SJSA1 (cell line): ENCODE data around the gene TTLL10. TPM values are rescaled to one million over a fixed set of nuclear protein-coding genes. Genes with fewer than 3 reads are reported as not detected.
"Not testable (repeated sequence)": the region's sequence is repeated elsewhere in the genome, so short reads cannot be mapped to it uniquely, and the experiment has no call there.

Source experiments
- DNase-seq, 2 experiments: peaks; one replicate each; pipeline ENCODE4 v3.0.0-alpha.2; 2015 to 2020; ENCODE audit warnings: low spot score in 2 of 2, low read depth in 1 of 2
- H3K27ac ChIP-seq: fragments of 250-450 bp; sonication (Bioruptor Pico); 2 replicates; pipeline ENCODE4 v1.5.1; 2020; ENCODE audit warnings: mild to moderate bottlenecking, moderate library complexity
- H3K27me3 ChIP-seq: fragments of 250-450 bp; sonication (Bioruptor Pico); replicated peaks from 2 replicates; pipeline ENCODE4 v1.5.1; 2020; ENCODE audit warnings: mild to moderate bottlenecking, moderate library complexity
- H3K36me3 ChIP-seq: fragments of 250-450 bp; sonication (Bioruptor Pico); 2 replicates; pipeline ENCODE4 v1.5.1; 2020; ENCODE audit warnings: mild to moderate bottlenecking
- H3K4me1 ChIP-seq: fragments of 250-450 bp; sonication (Bioruptor Pico); replicated peaks from 2 replicates; pipeline ENCODE4 v1.6.1; 2021; ENCODE audit warnings: mild to moderate bottlenecking
- H3K4me3 ChIP-seq: fragments of 250-450 bp; sonication (Bioruptor Pico); 2 replicates; pipeline ENCODE4 v1.5.1; 2020; ENCODE audit warnings: mild to moderate bottlenecking
- H3K9me3 ChIP-seq: fragments of 250-450 bp; sonication (Bioruptor Pico); replicated peaks from 2 replicates; pipeline ENCODE4 v1.5.1; 2020; ENCODE audit warnings: mild to moderate bottlenecking
- total RNA-seq: library from RNA; depleted of rRNA; stranded (reverse); fragments of >200 nt; shearing (Covaris generic); gene quantifications from 2 replicates; pipeline ENCODE4 v1.2.3, GENCODE V29; 2014

The TTLL10 gene
- total RNA-seq, 1 experiment from 2014 or later, result not detected

GRCh38 chr1:1145547-1145914 is 28.1 kb upstream of the TTLL10 start:
- H3K36me3 ChIP-seq, result no peaks in the 10 kb centered on the region
- H3K4me1 ChIP-seq, result 0 out of 2 replicates have a peak, but pooled peaks cover 6% of the 10 kb centered on the region
- H3K9me3 ChIP-seq, result no peaks in the 10 kb centered on the region
- no peak overlapping the region for H3K4me3 ChIP-seq
- no peak for DNase-seq
- no peak overlapping the region for H3K27ac ChIP-seq
- H3K27me3 ChIP-seq, result no peaks in the 10 kb centered on the region

- no peaks in the 10 kb centered on the region for H3K27me3 ChIP-seq
- DNase-seq, result no peak
- H3K4me1 ChIP-seq, result 0 out of 2 replicates have a peak, but pooled peaks cover 6% of the 10 kb centered on the region
- no peaks in the 10 kb centered on the region for H3K36me3 ChIP-seq
- no peak overlapping the region for H3K4me3 ChIP-seq
- H3K9me3 ChIP-seq, result no peaks in the 10 kb centered on the region
- H3K27ac ChIP-seq, result no peak overlapping the region
Measured at GRCh38 chr1:1146026-1146425, 27.7 kb upstream of the TTLL10 start.

GRCh38 chr1:1146596-1146995 is 27.1 kb upstream of the TTLL10 start:
- Histone ChIP-seq H3K27ac (no peak overlapping the region), H3K9me3 (no peaks in the 10 kb centered on the region), H3K4me1 (0 out of 2 replicates have a peak, but pooled peaks cover 6% of the 10 kb centered on the region), H3K27me3 (no peaks in the 10 kb centered on the region), H3K36me3 (no peaks in the 10 kb centered on the region), H3K4me3 (no peak overlapping the region)
- DNase-seq, result no peak

- Histone ChIP-seq H3K4me3 (no peak overlapping the region), H3K4me1 (no peaks in the 10 kb centered on the region), H3K36me3 (no peaks in the 10 kb centered on the region), H3K27me3 (no peaks in the 10 kb centered on the region), H3K9me3 (no peaks in the 10 kb centered on the region), H3K27ac (no peak overlapping the region)
- DNase-seq, result no peak
Measured at GRCh38 chr1:1148061-1148460, 25.6 kb upstream of the TTLL10 start.

GRCh38 chr1:1148569-1148968 is 25.1 kb upstream of the TTLL10 start:
- H3K4me3 ChIP-seq, result no peak overlapping the region
- no peak for DNase-seq
- no peaks in the 10 kb centered on the region for H3K4me1 ChIP-seq

GRCh38 chr1:1149416-1149815 is 24.3 kb upstream of the TTLL10 start:
- DNase-seq, result no peak
- H3K4me3 ChIP-seq, result no peak overlapping the region
- no peaks in the 10 kb centered on the region for H3K36me3 ChIP-seq
- H3K4me1 ChIP-seq, result no peaks in the 10 kb centered on the region
- no peak overlapping the region for H3K27ac ChIP-seq
- no peaks in the 10 kb centered on the region for H3K9me3 ChIP-seq
- no peaks in the 10 kb centered on the region for H3K27me3 ChIP-seq

More at GRCh38 chr1:1148569-1148968, 25.1 kb upstream of the TTLL10 start:
- Histone ChIP-seq H3K36me3 (no peaks in the 10 kb centered on the region), H3K9me3 (no peaks in the 10 kb centered on the region), H3K27me3 (no peaks in the 10 kb centered on the region), H3K27ac (no peak overlapping the region)

GRCh38 chr1:1150100-1150499 is 23.6 kb upstream of the TTLL10 start:
- Histone ChIP-seq H3K27me3 (no peaks in the 10 kb centered on the region), H3K4me1 (no peaks in the 10 kb centered on the region), H3K36me3 (no peaks in the 10 kb centered on the region), H3K9me3 (no peaks in the 10 kb centered on the region), H3K4me3 (no peak overlapping the region), H3K27ac (no peak overlapping the region)
- no peak for DNase-seq

- Histone ChIP-seq H3K27me3 (no peaks in the 10 kb centered on the region), H3K4me3 (no peak overlapping the region), H3K4me1 (no peaks in the 10 kb centered on the region), H3K36me3 (no peaks in the 10 kb centered on the region), H3K9me3 (no peaks in the 10 kb centered on the region), H3K27ac (no peak overlapping the region)
- no peak for DNase-seq
Measured at GRCh38 chr1:1151306-1151705, 22.4 kb upstream of the TTLL10 start.

- not testable (repeated sequence) for DNase-seq, H3K4me3 ChIP-seq, H3K36me3 ChIP-seq, H3K27me3 ChIP-seq, H3K9me3 ChIP-seq, H3K27ac ChIP-seq, H3K4me1 ChIP-seq
Measured at GRCh38 chr1:1152431-1152830, 21.2 kb upstream of the TTLL10 start.

GRCh38 chr1:1153215-1153614 is 20.5 kb upstream of the TTLL10 start:
- H3K9me3 ChIP-seq, DNase-seq, H3K4me3 ChIP-seq, H3K27me3 ChIP-seq, H3K36me3 ChIP-seq, H3K27ac ChIP-seq, H3K4me1 ChIP-seq: not testable (repeated sequence)

- no peak overlapping the region for H3K4me3 ChIP-seq
- no peak for DNase-seq
Measured at GRCh38 chr1:1153874-1154273, 19.8 kb upstream of the TTLL10 start.

GRCh38 chr1:1155258-1155657 is 18.4 kb upstream of the TTLL10 start:
- no peak overlapping the region for H3K27ac ChIP-seq
- no peaks in the 10 kb centered on the region for H3K9me3 ChIP-seq
- peaks cover 12% of the 10 kb centered on the region for H3K4me1 ChIP-seq
- no peaks in the 10 kb centered on the region for H3K36me3 ChIP-seq
- H3K27me3 ChIP-seq, result no peaks in the 10 kb centered on the region
- no peak overlapping the region for H3K4me3 ChIP-seq
- DNase-seq, result no peak

More at GRCh38 chr1:1153874-1154273, 19.8 kb upstream of the TTLL10 start:
- Histone ChIP-seq H3K36me3 (no peaks in the 10 kb centered on the region), H3K9me3 (no peaks in the 10 kb centered on the region), H3K27me3 (no peaks in the 10 kb centered on the region), H3K27ac (no peak overlapping the region), H3K4me1 (peaks cover 12% of the 10 kb centered on the region)

GRCh38 chr1:1156140-1157032 is 17.3 kb upstream of the TTLL10 start:
- Histone ChIP-seq H3K4me1 (peaks cover 12% of the 10 kb centered on the region), H3K27ac (no peak overlapping the region), H3K4me3 (no peak overlapping the region), H3K27me3 (no peaks in the 10 kb centered on the region), H3K36me3 (no peaks in the 10 kb centered on the region), H3K9me3 (no peaks in the 10 kb centered on the region)
- no peak for DNase-seq

- H3K27me3 ChIP-seq, result no peaks in the 10 kb centered on the region
- no peak overlapping the region for H3K27ac ChIP-seq
- DNase-seq, result no peak
- H3K4me3 ChIP-seq, result no peak overlapping the region
- no peaks in the 10 kb centered on the region for H3K9me3 ChIP-seq
- H3K36me3 ChIP-seq, result no peaks in the 10 kb centered on the region
- peaks cover 12% of the 10 kb centered on the region for H3K4me1 ChIP-seq
Measured at GRCh38 chr1:1157033-1157365, 16.7 kb upstream of the TTLL10 start.
